Endothelial cell of umbilical vein (primary cell): ENCODE results near the gene HIP1. TPM values are rescaled to one million over a fixed set of nuclear protein-coding genes. Genes with fewer than 3 reads are reported as not detected.
"Not testable (repeated sequence)": the region's sequence is repeated elsewhere in the genome, so short reads cannot be mapped to it uniquely, and the experiment has no call there.

Experiments
- BruUV-seq: library from RNA; stranded (reverse); fragments of 400-500 nt; replicated peaks from 2 replicates; lab custom pipeline; 2021; lab: Mats Ljungman, UMichigan
- CTCF ChIA-PET: fragments of 300-600, 350-600 bp; sonication (Branson Sonifier 250); formaldehyde crosslinking; loops from one replicate; lab custom pipeline; 2021; ENCODE audit warnings: antibody characterized with exemption, inconsistent platforms; lab: Charles Lee
- POLR2A ChIA-PET: fragments of 300-600, 350-600 bp; sonication (Branson Sonifier 250); formaldehyde crosslinking; loops from one replicate; lab custom pipeline; 2021; ENCODE audit warnings: antibody characterized with exemption, inconsistent platforms; lab: Charles Lee
- DNase-seq: peaks from one replicate; pipeline ENCODE4 v3.0.0-alpha.2; 2011; ENCODE audit warnings: low read depth, low spot score
- FAIRE-seq: peaks from 2 replicates; lab custom pipeline; 2011; peaks lifted over from hg19 to GRCh38; lab: Jason Lieb, UNC
- H2AFZ ChIP-seq: 2 replicates; pipeline ENCODE4 v1.6.0; 2012; ENCODE audit warnings: low read depth, low read length, control low read depth, inconsistent platforms
- H3K27ac ChIP-seq: 2 replicates; pipeline ENCODE4 v1.5.1; 2011; ENCODE audit warnings: low read depth, mild to moderate bottlenecking, control low read depth, low read length, moderate library complexity; ENCODE audit not compliant: insufficient read depth
- H3K27me3 ChIP-seq, 2 experiments: 2 replicates each; pipeline versions ENCODE4 v1.6.0 to v1.6.1; 2011; ENCODE audit warnings: low read length in 2 of 2, mixed read lengths in 1 of 2; ENCODE audit not compliant: control insufficient read depth in 2 of 2, insufficient read depth in 2 of 2
- H3K36me3 ChIP-seq, 2 experiments: 2 replicates in 1 of 2; 3 replicates in 1 of 2; pipeline ENCODE4 v1.5.1; 2011; ENCODE audit warnings: low read length in 2 of 2, mild to moderate bottlenecking in 1 of 2, moderate library complexity in 1 of 2; ENCODE audit not compliant: control insufficient read depth in 2 of 2, insufficient read depth in 2 of 2; ENCODE audit errors: extremely low read depth in 1 of 2
- H3K4me1 ChIP-seq: 3 replicates; pipeline ENCODE4 v1.5.1; 2011; ENCODE audit warnings: mild to moderate bottlenecking, low read length; ENCODE audit not compliant: control insufficient read depth, insufficient read depth; ENCODE audit errors: extremely low read depth
- H3K4me2 ChIP-seq: 2 replicates; pipeline ENCODE4 v1.6.1; 2011; ENCODE audit warnings: low read length, control low read depth, mixed read lengths; ENCODE audit not compliant: insufficient read depth
- H3K4me3 ChIP-seq, 3 experiments: fragments of 200-600 bp in 1 of 3; sonication (generic), shearing (Covaris generic) in 1 of 3; replicated peaks in 1 of 3; 2 replicates each; pipeline ENCODE4 v1.5.1; 2011 to 2016; ENCODE audit warnings: control low read depth in 3 of 3, low read length in 3 of 3, mild to moderate bottlenecking in 2 of 3, inconsistent platforms in 1 of 3, low read depth in 1 of 3, moderate library complexity in 1 of 3; ENCODE audit not compliant: insufficient read depth in 1 of 3
- H3K79me2 ChIP-seq: 2 replicates; pipeline ENCODE4 v1.6.0; 2012; ENCODE audit warnings: low read length, inconsistent platforms; ENCODE audit not compliant: control insufficient read depth, insufficient read depth
- H3K9ac ChIP-seq: replicated peaks from 2 replicates; pipeline ENCODE3; 2011; ENCODE audit warnings: low read length, control low read depth; ENCODE audit not compliant: insufficient read depth; ENCODE audit errors: extremely low read depth
- H3K9me1 ChIP-seq: replicated peaks from 3 replicates; pipeline ENCODE4 v1.6.0; 2011; ENCODE audit warnings: mild to moderate bottlenecking, low read length; ENCODE audit not compliant: control insufficient read depth, insufficient read depth; ENCODE audit errors: extremely low read depth
- H3K9me3 ChIP-seq: replicated peaks from 2 replicates; pipeline ENCODE4 v1.5.1; 2012; ENCODE audit warnings: low read length, inconsistent platforms; ENCODE audit not compliant: control insufficient read depth, insufficient read depth
- H4K20me1 ChIP-seq: replicated peaks from 2 replicates; pipeline ENCODE3; 2011; ENCODE audit warnings: mild to moderate bottlenecking, low read length; ENCODE audit not compliant: control insufficient read depth, insufficient read depth; ENCODE audit errors: extremely low read depth
- FOS ChIP-seq: IDR thresholded peaks from 2 replicates; pipeline ENCODE4 v1.6.1; 2011; ENCODE audit warnings: mild to moderate bottlenecking, low read length, moderate library complexity, borderline replicate concordance; ENCODE audit not compliant: insufficient read depth
- GATA2 ChIP-seq: IDR thresholded peaks from 2 replicates; pipeline ENCODE4 v1.7.0; 2011; ENCODE audit warnings: low read depth, mild to moderate bottlenecking, moderate library complexity, mixed read lengths, low read length; ENCODE audit not compliant: insufficient read length, insufficient read depth
- JUN ChIP-seq: IDR thresholded peaks from 2 replicates; pipeline ENCODE4 v1.6.1; 2011; ENCODE audit warnings: borderline replicate concordance, low read depth; ENCODE audit not compliant: insufficient read length, insufficient read depth
- MYC ChIP-seq: IDR thresholded peaks from one replicate; pipeline ENCODE4 v1.6.1; 2011; ENCODE audit warnings: mild to moderate bottlenecking, low read depth, low read length
- POLR2A ChIP-seq: IDR thresholded peaks from 2 replicates; pipeline ENCODE4 v1.6.1; 2012; ENCODE audit warnings: low read depth, mild to moderate bottlenecking, control low read depth, low read length
- POLR2AphosphoS5 ChIP-seq: IDR thresholded peaks from 2 replicates; pipeline ENCODE4 v1.6.1; 2012; ENCODE audit warnings: low read depth, mild to moderate bottlenecking, control low read depth, low read length, moderate library complexity; ENCODE audit not compliant: insufficient read depth
- dilution Hi-C: fragments of 300-500 bp; cut with MboI; formaldehyde crosslinking; loops from one replicate; pipeline ENCODE4 v1.15.0; 2019; ENCODE audit warnings: low sequenced_read_pairs; ENCODE audit not compliant: extremely low pct_ligation_motif_present
- intact Hi-C: fragments of 100-400 bp; cut with micrococcal nuclease; formaldehyde crosslinking; loops from one replicate; pipeline ENCODE4 v1.10.0; 2022
- polyA plus RNA-seq, 4 experiments: library from polyadenylated mRNA; depleted of rRNA in 3 of 4; stranded (reverse) in 3 of 4; unstranded in 1 of 4; fragments of >200 nt; gene quantifications; 2 replicates each; pipeline versions ENCODE4 v1.2.1 to v1.2.3, GENCODE V29; 2011 to 2012; ENCODE audit warnings: missing spikeins in 1 of 4
- total RNA-seq: library from RNA; stranded (reverse); gene quantifications from 2 replicates; pipeline ENCODE4 v1.2.3, GENCODE V29; 2021
- TF ChIP-seq, protein P1 (sequence below): IDR thresholded peaks from 2 replicates; pipeline ENCODE4 v1.6.1; 2011; ENCODE audit not compliant: insufficient read depth, insufficient read length
- TF ChIP-seq, protein P2 (sequence below), 2 donors: IDR thresholded peaks; 1 replicate in 1 of 2; 2 replicates in 1 of 2; pipeline ENCODE4 v1.5.1; 2011; ENCODE audit warnings: low read length in 2 of 2, mild to moderate bottlenecking in 2 of 2, moderate library complexity in 2 of 2, control low read depth in 1 of 2, inconsistent platforms in 1 of 2, low read depth in 1 of 2; ENCODE audit not compliant: insufficient read depth in 1 of 2; ENCODE audit errors: extremely low read depth in 1 of 2

Gene HIP1
- total and polyA plus RNA-seq, 2 donors (not counting 3 experiments of a cell fraction or from before 2014, with no cell fraction given): 23.7 to 47.6 TPM

DNA sequence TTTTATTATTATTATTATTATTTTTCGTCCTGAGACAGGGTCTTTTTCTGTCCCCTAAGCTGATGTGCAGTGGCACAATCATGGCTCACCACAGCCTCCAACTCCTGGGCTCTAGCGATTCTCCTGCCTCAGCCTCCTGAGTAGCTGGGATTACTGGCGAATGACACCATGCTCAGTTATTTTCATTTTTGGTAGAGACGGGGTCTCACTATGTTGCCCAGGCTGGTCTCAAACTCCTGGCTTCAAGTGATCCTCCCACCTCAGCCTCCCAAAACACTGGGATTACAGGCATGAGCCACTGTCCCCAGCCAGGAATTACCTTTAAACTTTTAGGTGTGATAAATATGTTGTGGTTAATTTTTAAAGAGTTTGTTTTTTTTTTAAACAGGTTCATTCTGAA lies 138.0 kb downstream of the HIP1 start:
- dilution Hi-C loops, H3K36me3 ChIP-seq, BruUV-seq, FAIRE-seq, H3K27ac ChIP-seq, H3K9ac ChIP-seq, DNase-seq, H4K20me1 ChIP-seq, H3K79me2 ChIP-seq, H3K4me3 ChIP-seq, POLR2A ChIA-PET, H3K9me3 ChIP-seq, H3K27me3 ChIP-seq, H3K4me2 ChIP-seq, H3K9me1 ChIP-seq, H2AFZ ChIP-seq: not testable (repeated sequence)
- peaks cover 30% of the 10 kb centered on the region for H3K4me1 ChIP-seq
- intact Hi-C loops: loop anchor here (2.0 kb wide), 1 partner anchor 38 kb away; no protein-coding TSS in a partner anchor
- CTCF ChIA-PET: interaction anchor here (1.3 kb wide), 1 partner anchor 156 kb away, joined by 5 read pairs; no protein-coding TSS in a partner anchor

DNA sequence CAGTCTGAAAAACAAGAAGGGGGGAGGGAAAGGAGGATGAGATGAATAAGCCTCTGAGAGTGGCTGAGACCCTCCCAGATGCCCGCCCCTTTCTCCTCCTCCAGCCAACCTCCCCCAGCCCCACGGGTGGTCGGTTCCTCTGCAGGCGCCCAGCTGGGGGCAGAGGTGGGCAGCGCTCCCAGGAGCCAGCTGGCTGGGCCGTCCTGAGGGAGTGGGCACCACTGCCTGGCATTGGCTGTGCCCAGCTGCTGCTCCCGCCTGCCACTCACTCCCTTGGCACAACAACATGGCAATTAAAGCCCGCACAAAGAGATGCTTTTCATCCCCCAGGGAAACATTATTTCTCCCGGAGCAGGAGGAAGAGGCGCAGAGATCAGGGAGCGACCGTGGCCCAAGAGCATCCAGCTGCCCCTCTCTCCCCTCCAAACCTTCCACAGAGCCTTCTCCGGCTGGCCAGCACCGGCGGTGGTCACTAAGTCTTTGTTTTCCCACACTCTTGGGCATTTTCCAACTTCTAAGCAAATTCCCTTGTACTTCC lies 139.4 kb downstream of the HIP1 start:
- H3K4me2 ChIP-seq: peak overlapping the region; percentile 65
- H3K9me3 ChIP-seq: no peaks in the 10 kb centered on the region
- H3K4me1 ChIP-seq: peaks cover 30% of the 10 kb centered on the region
- ChIA-PET POLR2A (no interaction called here), CTCF (interaction anchor here (0.5 to 2.0 kb wide), 4 partner anchors 10 to 163 kb away, joined by 3 to 6 read pairs (median 4); no protein-coding TSS in a partner anchor)
- H3K9ac ChIP-seq: peak overlapping the region; percentile 51
- H3K4me3 ChIP-seq: no peak overlapping the region
- dilution Hi-C loops (no loop called here), intact Hi-C loops (loop anchor here (1.0 to 2.0 kb wide), 2 partner anchors 34 to 139 kb away; partner anchors contain the start of gene HIP1)
- no peaks in the 10 kb centered on the region for H4K20me1 ChIP-seq
- peak; percentile 4 for TF ChIP-seq POLR2AphosphoS5
- TF ChIP-seq, protein P1, sequence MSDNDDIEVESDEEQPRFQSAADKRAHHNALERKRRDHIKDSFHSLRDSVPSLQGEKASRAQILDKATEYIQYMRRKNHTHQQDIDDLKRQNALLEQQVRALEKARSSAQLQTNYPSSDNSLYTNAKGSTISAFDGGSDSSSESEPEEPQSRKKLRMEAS: no peak
- TF ChIP-seq FOS: no peak
- TF ChIP-seq, protein P2, sequence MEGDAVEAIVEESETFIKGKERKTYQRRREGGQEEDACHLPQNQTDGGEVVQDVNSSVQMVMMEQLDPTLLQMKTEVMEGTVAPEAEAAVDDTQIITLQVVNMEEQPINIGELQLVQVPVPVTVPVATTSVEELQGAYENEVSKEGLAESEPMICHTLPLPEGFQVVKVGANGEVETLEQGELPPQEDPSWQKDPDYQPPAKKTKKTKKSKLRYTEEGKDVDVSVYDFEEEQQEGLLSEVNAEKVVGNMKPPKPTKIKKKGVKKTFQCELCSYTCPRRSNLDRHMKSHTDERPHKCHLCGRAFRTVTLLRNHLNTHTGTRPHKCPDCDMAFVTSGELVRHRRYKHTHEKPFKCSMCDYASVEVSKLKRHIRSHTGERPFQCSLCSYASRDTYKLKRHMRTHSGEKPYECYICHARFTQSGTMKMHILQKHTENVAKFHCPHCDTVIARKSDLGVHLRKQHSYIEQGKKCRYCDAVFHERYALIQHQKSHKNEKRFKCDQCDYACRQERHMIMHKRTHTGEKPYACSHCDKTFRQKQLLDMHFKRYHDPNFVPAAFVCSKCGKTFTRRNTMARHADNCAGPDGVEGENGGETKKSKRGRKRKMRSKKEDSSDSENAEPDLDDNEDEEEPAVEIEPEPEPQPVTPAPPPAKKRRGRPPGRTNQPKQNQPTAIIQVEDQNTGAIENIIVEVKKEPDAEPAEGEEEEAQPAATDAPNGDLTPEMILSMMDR (IDR thresholded peaks at IDR 0.05; ENCODE audit: extremely low read depth in 1 of 2, insufficient read depth in 1 of 2, low read depth in 1 of 2, low read length in 2 of 2): peak in 1 of 2 donors; percentile 2
- no peak for TF ChIP-seq GATA2
- TF ChIP-seq MYC: no peak
- TF ChIP-seq POLR2A: no peak
- TF ChIP-seq JUN: no peak
- peak overlapping the region; percentile 74 for H3K27ac ChIP-seq
- H3K9me1 ChIP-seq: no peaks in the 10 kb centered on the region
- FAIRE-seq (peak; percentile 83), DNase-seq (peak; percentile 85)
- TSS peak; percentile 39 for BruUV-seq
- no peaks in the 10 kb centered on the region for H3K36me3 ChIP-seq
- H3K79me2 ChIP-seq: no peaks in the 10 kb centered on the region
- peak overlapping the region; percentile 85 for H2AFZ ChIP-seq
- no peaks in the 10 kb centered on the region for H3K27me3 ChIP-seq
